Hypothalamus (tissue), 51 donors: ENCODE results near the gene HMBS.

Experiments
- DNase-seq, 51 donors: peaks; one replicate each; lab custom pipeline; 2025; lab: John Stamatoyannopoulos, UW

Gene HMBS

DNA sequence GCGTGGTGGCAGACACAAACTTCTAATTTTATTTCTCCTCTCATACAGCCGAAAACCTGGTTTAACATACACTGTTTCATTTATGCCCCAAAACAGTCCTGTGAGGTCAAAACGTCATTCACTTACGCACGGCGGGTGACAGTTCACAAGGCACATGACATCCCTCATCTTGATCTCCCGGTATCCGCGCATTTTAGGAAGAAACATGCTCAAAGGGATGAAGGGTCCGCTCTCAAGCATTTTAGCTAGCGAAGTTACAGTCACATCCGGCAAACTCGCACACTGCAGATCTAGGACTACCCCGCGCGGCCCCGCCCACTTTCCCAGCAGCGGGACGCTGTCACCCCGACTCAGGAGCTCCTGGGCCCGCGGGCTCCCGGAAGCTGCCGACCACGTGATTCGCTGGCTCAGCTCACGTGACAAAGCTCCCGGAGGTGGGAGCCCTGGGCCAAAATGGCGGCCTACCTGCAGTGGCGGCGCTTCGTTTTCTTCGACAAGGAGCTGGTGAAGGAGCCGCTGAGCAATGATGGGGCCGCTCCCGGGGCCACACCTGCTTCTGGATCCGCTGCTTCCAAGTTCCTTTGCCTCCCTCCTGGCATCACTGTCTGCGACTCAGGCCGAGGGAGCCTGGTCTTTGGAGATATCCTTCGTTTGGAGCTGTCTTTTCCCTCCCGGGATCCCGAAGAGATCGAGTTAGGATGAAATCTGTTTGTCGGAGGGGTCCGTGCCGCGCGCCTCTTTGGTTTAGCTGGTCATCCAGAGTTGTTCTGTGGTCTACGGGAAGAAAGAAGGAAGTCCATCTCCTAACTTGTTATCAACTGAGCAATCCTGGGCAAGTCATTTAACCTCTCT is 17.1 kb upstream of the HMBS start, which contains the start of gene VPS11:
TSS of gene VPS11 (plus strand) at position 448 of the 852 bp plus-strand sequence. CDS start at position 454, 6 bp downstream.
- DNase-seq = peak; percentile 78 to 97 (median 94)

DNA sequence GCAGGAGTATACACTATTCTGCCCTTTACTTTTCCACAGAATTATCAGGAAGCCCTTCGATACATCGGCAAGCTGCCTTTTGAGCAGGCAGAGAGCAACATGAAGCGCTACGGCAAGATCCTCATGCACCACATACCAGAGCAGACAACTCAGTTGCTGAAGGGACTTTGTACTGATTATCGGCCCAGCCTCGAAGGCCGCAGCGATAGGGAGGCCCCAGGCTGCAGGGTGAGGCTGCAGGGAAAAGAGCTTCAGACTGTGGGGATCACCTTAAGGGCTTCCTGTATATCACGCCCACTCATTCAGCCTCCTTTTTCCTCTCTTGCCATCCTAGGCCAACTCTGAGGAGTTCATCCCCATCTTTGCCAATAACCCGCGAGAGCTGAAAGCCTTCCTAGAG is 6.8 kb upstream of the HMBS start:
- no peak for DNase-seq

DNA sequence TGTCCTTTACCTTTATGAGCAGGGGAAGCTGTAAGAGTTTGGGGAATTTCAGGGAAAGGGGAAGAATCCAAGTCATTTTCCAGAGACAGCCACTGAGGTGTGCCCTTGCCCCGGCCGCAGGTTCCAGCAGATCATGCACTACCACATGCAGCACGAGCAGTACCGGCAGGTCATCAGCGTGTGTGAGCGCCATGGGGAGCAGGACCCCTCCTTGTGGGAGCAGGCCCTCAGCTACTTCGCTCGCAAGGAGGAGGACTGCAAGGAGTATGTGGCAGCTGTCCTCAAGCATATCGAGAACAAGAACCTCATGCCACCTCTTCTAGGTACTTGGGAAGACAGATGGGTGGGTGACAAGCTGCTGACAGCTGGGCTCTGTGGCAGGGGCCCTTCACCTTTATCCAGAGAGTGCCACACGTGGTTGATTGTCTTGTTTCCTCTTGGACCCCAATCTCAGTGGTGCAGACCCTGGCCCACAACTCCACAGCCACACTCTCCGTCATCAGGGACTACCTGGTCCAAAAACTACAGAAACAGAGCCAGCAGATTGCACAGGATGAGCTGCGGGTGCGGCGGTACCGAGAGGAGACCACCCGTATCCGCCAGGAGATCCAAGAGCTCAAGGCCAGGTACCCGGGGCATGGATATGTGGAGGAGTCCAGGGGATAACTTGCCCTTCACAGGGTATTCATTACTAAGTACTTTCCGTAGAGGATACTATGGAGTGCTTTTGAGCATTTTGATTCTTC is 5.8 kb upstream of the HMBS start:
- DNase-seq = no peak

DNA sequence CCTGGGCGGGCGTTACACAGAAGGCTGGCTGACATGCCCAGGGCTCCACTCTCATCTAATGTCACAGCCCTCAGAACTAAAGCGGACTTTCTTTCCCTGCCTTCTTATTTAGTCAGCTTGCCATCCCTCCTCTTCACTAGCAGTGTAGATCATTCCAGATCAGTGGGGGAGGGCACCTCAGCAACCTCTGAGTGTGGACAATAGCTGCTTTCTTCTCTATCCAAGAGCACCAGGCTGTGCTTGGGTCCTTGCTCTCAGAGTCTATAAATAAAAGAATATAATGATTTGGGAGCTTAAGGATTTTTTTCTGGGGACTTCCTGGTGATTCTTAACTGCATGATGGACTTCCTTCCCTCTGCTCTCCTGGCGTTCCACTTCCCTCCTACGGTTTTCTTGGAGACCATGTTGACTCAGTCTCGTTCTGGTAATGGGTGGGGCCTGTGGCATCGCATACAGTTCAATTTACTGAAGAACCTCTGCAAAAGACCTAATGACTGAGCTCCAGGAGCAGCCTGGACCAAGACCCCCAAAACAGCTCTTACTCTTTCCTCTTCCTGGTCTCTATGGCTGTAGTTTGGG is 2.9 kb upstream of the HMBS start:
- DNase-seq = peak in 29 of 51 donors; percentile 9 to 77 (median 43)

DNA sequence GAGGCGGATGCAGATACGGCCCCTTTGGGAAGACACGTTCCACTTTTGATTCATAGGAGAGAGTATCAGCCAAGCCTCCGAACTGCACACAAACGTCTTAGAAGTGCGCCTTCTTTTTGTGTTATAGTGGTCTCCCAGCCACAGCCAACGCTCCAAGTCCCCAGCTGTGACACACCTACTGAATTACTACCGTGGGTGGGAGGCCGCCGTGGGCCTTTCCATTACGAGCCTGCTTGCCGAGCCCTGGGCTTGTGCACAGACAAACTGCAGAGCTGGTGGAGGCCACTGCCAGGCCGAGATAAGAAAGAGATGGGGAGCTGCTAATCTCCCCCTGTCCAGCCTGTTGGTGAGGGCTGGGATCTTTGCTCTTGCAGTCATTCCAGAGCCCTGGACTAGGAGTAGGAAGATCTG is 761 bp downstream of the HMBS start:
- peak in 1 of 51 donors; percentile 46 for DNase-seq

DNA sequence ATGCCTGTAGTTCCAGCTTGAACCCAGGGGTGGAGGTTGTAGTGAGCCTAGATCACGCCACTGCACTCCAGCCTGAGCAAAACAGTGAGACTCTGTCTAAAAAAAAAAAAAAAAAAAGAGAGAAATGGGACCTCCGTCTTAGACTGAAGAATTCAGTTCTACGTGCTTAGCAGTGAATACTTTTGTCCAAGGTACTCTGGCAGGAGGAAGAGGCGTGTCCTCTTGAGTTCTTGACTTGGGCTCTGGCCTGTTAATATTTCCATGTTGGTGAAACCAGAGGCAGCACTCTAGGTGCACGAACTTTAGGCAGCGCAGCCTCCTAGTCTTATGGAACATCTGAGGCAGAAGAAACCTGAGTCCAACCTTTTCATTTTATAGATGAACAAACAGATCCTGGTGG is 2.4 kb downstream of the HMBS start:
- no peak for DNase-seq

DNA sequence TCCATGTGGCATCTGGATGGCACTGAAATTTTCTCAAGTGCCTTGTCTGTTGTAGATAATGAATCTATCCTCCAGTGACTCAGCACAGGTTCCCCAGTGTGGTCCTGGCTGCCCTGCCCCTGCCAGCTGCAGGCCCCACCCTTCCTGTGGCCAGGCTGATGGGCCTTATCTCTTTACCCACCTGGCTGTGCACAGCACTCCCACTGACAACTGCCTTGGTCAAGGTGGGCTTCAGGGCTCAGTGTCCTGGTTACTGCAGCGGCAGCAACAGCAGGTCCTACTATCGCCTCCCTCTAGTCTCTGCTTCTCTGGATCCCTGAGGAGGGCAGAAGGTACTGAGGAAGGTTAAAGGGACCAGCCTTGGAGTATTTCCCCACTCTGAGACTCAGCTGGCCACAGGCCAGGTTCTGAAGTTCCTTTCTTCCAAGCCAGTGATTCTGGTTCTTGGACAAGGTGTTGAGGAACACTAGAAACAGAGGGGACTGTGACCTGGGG is 3.1 kb downstream of the HMBS start:
- DNase-seq = no peak

DNA sequence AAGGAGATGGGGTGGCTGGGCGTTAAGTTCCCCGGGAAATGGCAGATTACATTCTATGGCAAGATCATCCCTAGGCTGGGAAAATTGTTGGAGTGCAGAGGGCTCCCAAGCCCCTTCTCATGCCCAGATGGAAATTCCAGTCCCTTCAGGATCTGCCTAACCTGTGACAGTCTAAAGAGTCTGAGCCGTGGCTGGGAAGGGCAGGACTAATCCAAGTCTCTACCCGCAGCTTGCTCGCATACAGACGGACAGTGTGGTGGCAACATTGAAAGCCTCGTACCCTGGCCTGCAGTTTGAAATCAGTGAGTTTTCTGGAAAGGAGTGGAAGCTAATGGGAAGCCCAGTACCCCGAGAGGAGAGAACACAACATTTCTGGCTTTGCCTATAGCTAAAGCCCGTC is 3.7 kb downstream of the HMBS start:
- no peak for DNase-seq

DNA sequence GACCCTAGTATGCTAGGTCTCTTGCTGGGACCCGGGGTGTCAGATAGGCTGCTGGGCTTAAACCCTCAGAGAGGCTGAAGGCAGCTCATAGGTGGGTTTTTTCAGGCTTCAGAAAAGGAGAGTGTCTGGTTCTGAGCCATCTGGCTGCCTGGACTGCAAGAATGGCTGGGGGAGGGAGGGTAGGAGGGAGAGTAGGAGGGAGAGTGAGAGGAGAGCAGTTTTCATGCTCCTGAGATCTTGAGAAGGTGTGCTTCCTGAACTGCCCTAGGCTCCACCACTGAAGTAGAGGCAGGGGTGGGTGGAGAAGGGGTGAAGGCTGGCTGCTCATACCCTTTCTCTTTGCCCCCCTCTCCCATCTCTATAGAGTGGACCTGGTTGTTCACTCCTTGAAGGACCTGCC is 4.6 kb downstream of the HMBS start:
- no peak for DNase-seq

DNA sequence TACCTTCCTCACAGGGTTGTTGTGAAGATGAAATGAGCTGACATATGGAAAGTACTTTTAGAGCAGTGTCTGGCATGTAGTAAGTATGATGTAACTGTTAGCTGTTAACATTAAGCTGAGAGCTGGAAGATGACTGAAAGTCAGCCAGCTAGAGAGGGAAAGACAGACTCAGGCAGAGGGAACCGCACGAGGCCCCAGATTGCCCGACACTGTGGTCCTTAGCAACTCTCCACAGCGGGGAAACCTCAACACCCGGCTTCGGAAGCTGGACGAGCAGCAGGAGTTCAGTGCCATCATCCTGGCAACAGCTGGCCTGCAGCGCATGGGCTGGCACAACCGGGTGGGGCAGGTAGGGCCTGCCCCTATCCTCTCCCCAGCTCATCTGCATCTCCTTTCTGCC is 6.5 kb downstream of the HMBS start:
- DNase-seq = no peak

DNA sequence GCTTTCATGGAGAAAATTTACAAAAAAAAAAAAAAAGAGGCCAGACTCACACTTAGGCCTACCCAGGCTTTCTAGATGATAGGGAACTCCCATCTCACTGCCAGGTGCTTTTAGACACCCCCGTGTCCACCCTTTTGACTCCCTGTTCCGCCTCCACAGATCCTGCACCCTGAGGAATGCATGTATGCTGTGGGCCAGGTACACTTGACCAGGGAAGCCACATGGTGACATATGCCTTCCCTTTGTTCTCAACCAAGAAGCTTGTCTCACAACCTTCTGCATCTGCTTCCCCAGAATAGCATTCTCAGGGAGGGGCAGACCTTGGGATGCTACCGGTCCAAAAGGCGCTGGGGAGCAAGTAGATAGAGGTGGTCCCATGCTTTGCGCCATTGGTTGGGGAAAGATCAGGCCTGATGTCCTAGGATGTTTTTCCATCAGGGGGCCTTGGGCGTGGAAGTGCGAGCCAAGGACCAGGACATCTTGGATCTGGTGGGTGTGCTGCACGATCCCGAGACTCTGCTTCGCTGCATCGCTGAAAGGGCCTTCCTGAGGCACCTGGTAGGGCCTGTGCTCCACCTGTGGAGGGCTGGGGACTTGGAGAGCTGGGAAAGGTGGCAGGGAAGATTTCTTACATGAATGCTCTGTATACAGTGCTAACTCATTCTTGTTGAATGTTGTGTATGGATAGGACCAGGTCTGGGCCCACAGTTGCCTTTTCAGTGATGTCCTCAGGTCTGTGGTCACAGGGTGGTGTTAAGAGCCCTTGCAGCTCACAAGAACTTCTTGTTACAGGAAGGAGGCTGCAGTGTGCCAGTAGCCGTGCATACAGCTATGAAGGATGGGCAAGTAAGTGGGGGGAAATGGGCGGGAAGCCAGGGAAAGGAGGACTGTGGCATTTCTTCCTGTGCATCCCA is 7.5 kb downstream of the HMBS start:
- DNase-seq = no peak

DNA sequence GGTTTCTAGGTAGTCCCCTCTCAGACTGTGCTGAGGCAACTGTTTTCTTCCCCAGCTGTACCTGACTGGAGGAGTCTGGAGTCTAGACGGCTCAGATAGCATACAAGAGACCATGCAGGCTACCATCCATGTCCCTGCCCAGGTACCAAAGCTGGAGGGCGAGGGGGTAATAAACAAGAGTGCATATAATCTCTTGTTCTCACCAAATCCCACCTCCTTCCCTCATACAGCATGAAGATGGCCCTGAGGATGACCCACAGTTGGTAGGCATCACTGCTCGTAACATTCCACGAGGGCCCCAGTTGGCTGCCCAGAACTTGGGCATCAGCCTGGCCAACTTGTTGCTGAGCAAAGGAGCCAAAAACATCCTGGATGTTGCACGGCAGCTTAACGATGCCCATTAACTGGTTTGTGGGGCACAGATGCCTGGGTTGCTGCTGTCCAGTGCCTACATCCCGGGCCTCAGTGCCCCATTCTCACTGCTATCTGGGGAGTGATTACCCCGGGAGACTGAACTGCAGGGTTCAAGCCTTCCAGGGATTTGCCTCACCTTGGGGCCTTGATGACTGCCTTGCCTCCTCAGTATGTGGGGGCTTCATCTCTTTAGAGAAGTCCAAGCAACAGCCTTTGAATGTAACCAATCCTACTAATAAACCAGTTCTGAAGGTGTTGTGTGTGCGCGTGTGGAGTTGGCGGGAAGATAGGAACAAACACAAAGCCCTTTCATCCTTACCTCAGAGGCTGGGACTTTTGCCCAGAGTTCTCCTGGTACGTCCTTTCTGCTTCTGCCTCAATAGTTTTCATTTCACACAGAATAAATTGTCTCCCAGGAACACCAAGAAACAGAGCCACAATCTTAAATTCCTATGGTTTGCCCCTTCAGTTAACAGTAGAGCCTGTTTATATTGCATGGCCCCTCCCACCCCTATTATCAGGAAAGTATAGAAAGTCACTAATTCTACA is 8.5 kb downstream of the HMBS start:
- DNase-seq = peak in 4 of 51 donors; percentile 5 to 20 (median 14)

DNA sequence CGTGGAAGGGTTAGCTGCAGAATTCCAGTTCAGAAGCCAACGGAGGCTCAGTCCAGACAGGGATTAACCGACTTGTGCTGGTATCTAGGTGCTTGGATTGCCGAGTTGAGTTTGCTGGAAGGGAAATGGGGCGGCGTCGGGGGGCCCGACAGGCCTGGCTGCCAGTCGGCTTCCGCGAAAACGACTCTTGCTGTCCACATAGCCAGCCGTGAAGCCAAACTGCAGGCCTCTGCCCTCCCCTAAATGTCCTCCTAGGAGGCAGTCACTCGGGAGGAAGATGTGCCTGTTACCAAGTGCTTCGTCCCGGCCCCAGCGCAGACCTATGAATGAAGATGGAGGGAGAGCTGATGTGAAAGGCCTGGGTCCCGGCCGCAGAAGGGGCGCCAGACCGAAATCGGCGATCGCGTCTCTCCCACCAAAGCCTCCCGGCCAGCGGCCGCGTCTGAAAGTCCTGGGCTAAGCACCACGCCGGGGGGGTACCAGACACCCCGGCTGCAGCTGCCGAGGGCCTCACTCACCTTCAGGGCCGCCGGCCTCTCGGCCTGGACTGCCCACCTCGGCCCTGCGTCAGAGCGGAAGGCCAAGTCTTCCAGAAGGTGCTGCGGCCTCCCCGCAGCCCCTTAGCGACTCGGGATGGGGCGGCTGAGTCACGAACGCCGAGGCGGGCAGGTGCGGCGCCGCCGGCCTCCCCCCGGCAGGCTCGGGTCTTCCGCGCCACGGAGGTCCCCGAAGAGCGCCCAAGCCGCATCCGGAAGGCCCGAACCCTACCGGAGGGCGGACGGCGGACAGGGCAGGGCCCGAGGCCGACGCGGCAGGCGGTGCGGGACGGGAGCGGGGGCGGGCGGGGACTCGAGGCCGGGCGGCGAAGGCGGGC is 9.5 kb downstream of the HMBS start:
- DNase-seq = peak in 17 of 51 donors; percentile 16 to 71 (median 44)

DNA sequence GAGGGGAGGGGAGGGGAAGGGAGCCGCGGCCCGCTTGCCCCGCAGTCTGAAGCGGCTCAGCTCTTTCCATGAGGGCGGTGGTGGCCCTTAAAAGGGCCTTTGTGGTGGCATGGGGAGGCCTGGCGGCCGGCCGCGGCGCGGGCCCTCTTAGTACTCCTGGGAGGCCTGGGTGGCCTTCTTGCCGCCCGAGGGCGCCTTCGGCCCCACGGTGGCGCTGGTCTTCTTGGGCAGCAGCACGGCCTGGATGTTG is 10.1 kb downstream of the HMBS start:
- DNase-seq = peak in 33 of 51 donors; percentile 55 to 87 (median 77)

DNA sequence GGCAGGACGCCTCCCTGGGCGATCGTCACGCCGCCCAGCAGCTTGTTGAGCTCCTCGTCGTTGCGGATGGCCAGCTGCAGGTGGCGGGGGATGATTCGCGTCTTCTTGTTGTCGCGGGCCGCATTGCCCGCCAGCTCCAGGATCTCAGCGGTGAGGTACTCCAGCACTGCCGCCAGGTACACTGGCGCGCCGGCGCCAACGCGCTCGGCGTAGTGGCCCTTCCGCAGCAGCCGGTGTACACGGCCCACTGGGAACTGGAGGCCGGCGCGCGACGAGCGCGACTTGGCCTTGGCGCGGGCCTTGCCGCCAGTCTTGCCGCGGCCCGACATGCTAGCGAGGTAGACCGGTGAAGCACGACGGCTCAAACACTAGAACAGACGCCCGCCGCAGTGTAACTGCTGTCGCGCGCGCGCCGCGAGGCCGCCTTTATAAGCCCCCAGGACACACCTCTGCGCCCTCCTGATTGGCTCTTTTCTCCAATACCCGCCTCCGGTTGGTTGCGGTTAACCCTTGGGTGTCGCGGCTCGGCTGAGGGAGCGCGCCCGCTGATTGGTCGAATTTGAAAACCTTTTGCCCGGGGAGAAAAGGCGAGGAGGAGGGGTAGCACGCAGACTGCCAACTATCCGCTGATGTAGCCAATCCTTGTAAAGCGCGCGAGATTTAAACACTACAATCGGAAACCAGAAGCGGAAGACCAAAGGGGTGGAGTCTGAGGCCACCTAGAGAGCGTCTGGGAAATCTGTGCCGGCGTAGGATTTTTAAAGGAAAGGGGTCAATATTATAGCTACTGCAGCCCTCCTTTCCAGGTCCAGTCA is 10.6 kb downstream of the HMBS start:
- DNase-seq = peak; percentile 74 to 100 (median 99)

DNA sequence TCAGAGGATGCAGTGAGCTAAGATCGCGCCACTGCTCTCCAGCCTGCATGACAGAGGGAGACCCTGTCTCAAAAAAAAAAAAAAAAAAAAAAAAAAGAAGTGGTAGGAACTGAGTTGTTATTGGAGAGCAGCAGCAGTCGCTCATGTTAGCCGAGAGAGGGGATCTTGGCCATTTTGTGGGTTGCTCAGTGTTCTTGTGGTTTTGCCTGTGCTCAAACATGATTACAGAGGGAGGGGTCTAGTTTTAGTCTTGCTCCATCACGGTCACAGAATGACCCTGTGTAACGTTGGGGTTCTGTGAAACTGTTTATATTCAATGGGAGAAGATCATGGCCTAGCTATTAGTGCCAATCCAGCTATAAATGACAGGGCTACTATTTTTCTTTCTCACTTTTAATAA is 15.0 kb downstream of the HMBS start:
- no peak for DNase-seq

DNA sequence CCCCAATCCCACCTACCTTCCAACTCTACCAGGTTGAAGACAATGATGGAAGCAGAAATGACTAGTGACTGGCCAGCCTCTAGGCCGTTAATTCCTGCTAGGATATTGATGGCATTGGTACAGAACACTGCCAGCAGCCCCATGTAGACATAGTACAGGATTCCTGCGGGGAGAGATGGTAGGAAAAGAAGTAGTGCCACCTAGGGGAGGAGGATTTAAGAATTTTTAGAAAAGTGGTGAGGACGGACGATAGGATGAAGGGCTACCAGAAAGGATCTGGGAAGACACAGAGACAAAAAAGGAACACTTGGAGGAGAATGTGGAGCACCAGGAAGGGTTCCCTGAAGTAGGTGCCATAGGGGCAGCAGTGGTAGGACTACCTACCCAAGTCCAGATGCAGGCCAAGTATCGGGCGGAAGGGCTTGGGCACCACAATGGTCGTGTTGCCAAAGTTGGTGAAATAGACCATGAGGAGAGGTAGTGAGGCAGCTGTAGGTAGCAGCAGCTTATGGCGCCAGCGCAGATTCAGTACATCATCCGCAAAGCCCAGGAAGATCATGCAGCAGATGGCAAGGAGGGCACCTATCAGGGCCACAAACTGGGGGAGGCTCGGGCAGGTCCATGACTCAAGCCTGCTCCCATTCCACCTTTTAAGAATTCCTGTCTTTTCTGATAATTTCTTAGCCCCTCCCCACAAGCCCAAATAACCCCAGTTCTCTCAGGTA is 15.7 kb downstream of the HMBS start:
- peak in 1 of 51 donors; percentile 28 for DNase-seq
